Measurements from ENCODE around the gene RAD23A.

RAD23A gene

DNA sequence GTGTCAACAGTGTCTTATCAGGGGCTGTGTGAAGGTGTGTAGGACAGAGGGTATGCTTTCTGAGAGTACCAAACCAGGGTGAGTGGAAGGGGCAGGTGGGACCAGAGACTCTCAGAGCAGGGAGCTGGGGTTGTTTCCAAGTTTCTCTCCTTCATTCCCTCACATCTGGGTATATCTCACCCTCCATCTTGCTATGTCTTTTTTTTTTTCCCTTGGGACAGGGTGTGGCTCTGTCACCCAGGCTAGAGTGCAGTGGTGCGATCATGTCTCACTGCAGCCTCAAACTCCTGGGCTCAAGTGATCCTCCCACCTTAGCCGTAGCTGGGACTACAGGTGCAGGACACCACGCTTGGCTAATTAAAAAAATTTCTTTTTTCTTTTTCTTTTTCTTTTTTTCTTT is 34.3 kb downstream of the RAD23A start:
- DNase-seq (ENCODE audit: low read depth): no peak

DNA sequence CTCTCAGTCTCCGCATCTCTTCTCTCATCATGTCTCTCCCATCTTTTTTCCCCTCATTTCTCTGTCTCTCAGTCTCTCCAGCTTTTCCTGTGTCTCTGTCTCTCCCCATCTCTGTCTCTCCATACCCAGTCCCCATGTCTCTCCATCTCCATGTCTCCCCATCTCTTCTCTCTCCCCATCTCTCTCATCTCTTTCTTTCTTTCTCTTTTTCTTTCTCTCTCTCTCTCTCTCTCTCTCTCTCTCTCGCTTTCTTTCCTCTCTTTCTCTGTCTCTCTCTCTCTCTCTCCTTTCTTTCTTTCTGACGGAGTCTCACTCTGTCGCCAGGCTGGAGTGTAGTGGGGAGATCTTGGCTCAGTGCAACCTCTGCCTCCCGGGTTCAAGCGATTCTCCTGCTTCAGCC is 37.0 kb downstream of the RAD23A start:
- no peak overlapping the region for H3K4me3 ChIP-seq (ENCODE audit: low read depth, low read length)
- no peak for DNase-seq (ENCODE audit: low read depth)
- TF ChIP-seq MYC (IDR thresholded peaks at IDR 0.05; ENCODE audit: low read depth, low read length) (no peak), POLR2A (IDR thresholded peaks at IDR 0.05; ENCODE audit: extremely low read depth, insufficient read length) (no peak)
- TF ChIP-seq, protein P1, sequence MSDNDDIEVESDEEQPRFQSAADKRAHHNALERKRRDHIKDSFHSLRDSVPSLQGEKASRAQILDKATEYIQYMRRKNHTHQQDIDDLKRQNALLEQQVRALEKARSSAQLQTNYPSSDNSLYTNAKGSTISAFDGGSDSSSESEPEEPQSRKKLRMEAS (IDR thresholded peaks at IDR 0.05; ENCODE audit: low read depth, low read length): no peak
- TF ChIP-seq, protein P2, sequence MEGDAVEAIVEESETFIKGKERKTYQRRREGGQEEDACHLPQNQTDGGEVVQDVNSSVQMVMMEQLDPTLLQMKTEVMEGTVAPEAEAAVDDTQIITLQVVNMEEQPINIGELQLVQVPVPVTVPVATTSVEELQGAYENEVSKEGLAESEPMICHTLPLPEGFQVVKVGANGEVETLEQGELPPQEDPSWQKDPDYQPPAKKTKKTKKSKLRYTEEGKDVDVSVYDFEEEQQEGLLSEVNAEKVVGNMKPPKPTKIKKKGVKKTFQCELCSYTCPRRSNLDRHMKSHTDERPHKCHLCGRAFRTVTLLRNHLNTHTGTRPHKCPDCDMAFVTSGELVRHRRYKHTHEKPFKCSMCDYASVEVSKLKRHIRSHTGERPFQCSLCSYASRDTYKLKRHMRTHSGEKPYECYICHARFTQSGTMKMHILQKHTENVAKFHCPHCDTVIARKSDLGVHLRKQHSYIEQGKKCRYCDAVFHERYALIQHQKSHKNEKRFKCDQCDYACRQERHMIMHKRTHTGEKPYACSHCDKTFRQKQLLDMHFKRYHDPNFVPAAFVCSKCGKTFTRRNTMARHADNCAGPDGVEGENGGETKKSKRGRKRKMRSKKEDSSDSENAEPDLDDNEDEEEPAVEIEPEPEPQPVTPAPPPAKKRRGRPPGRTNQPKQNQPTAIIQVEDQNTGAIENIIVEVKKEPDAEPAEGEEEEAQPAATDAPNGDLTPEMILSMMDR (IDR thresholded peaks at IDR 0.05; ENCODE audit: low read depth, low read length): no peak

More for the DNA sequence above, 34.3 kb downstream of the RAD23A start:
- no peak overlapping the region for H3K4me3 ChIP-seq (ENCODE audit: low read depth, low read length)
- TF ChIP-seq, protein P2 (IDR thresholded peaks at IDR 0.05; ENCODE audit: low read depth, low read length): no peak

DNA sequence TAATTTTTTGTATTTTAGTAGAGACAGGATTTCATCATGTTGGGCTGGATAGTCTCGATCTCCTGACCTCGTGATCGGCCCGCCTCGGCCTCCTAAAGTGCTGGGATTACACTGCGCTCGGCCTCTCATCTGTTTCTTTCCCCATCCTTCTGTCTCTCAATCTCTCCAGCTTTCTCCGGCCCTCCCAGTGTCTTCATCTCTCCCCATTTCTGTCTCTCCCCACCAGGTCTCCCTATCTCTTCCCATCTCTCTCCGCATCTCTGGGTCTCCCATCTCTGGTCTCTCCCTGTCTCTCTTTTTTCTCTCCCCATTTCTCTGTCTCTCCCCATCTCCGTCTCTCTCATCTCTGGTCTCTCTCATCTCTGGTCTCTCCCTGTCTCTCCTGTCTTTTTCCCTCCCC is 37.4 kb downstream of the RAD23A start:
- DNase-seq (ENCODE audit: low read depth): no peak
- H3K4me3 ChIP-seq (ENCODE audit: low read depth, low read length): no peak overlapping the region
- TF ChIP-seq, protein P2 (IDR thresholded peaks at IDR 0.05; ENCODE audit: low read depth, low read length): no peak
- no peak for TF ChIP-seq POLR2A (IDR thresholded peaks at IDR 0.05; ENCODE audit: extremely low read depth, insufficient read length)
- TF ChIP-seq MYC (IDR thresholded peaks at IDR 0.05; ENCODE audit: low read depth, low read length): no peak
- TF ChIP-seq, protein P1 (IDR thresholded peaks at IDR 0.05; ENCODE audit: low read depth, low read length): no peak

DNA sequence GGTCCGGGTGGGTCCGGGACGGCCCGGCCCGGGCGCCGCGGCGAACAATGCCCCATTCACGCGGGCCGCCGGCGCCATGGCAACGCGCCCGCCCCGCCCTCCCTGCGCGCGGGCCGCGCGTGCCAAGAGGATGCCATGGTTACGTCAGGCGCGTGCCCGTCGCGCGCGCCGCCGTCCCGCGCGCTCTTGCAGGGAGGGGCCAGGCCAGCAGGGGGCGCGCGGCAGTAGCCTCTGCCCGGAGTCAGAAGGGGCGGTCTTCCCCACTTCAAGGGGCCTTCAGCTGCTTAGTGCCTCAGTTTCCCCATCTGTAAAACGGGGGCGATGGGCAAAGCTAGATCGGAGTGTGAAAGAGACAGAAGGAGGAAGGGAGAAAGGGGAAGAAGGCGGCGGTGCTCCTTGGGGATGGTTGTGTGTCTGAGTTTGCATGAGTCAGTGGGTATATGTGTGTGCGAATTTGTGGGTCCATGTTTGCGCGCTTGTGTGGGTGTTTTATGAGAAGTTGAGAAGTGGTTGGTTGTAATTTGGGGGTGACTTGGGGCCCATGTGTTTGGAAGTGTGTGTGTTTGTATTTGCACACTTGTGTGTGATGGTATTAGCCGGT is 38.0 kb downstream of the RAD23A start:
- no peak for TF ChIP-seq MYC (IDR thresholded peaks at IDR 0.05; ENCODE audit: low read depth, low read length)
- TF ChIP-seq, protein P1 (IDR thresholded peaks at IDR 0.05; ENCODE audit: low read depth, low read length): no peak
- TF ChIP-seq, protein P2 (IDR thresholded peaks at IDR 0.05; ENCODE audit: low read depth, low read length): peak; percentile 57
- H3K4me3 ChIP-seq (ENCODE audit: low read depth, low read length): no peak overlapping the region
- DNase-seq (ENCODE audit: low read depth): peak; percentile 66

DNA sequence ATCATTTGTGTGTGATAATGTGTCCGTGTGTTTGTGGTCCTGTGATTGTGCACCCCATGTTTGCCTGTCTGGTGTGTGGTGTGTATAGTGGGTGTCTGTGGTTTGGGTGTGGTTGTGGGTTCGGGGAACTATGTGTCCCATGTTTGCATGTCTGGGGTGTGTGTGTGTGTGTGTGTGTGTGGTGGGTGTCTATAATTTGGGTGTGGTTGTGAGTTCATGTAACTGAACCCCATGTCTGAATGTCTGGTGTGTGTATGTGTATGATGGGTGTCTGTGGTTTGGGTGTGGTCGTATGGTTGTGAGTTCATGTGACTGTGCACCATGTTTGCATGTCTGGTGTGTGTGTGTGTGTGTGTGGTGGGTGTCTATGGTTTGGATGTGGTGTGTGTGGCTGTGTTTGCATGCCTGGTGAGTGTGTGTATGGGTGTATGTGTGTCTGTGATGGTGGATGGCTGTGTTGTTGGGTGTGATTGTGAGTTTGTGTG is 38.5 kb downstream of the RAD23A start:
- TF ChIP-seq MYC (IDR thresholded peaks at IDR 0.05; ENCODE audit: low read depth, low read length): no peak
- TF ChIP-seq, protein P2 (IDR thresholded peaks at IDR 0.05; ENCODE audit: low read depth, low read length): no peak
- TF ChIP-seq, protein P1 (IDR thresholded peaks at IDR 0.05; ENCODE audit: low read depth, low read length): no peak
- TF ChIP-seq POLR2A (IDR thresholded peaks at IDR 0.05; ENCODE audit: extremely low read depth, insufficient read length): no peak
- DNase-seq (ENCODE audit: low read depth): no peak
- no peak overlapping the region for H3K4me3 ChIP-seq (ENCODE audit: low read depth, low read length)

DNA sequence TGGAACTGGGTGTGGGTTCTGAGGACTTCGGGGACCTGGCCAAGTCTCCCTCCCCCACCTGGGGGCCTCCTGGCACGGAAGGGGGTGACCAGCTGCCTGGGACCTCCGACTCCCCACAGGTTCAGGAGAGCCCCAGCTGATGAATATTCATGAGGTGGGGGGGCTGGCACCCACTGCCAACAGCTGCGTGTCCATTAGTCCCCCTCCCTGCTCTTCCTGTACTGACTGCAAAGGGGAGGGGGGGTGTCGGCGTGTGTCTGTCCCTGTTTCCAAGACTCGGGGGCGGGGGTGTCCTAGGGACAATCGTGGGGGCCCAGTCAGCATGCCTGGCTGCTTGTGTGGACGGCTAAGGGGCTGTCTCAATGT is 39.0 kb downstream of the RAD23A start:
- no peak for DNase-seq (ENCODE audit: low read depth)
- no peak for TF ChIP-seq MYC (IDR thresholded peaks at IDR 0.05; ENCODE audit: low read depth, low read length)
- TF ChIP-seq, protein P2 (IDR thresholded peaks at IDR 0.05; ENCODE audit: low read depth, low read length): no peak
- no peak for TF ChIP-seq POLR2A (IDR thresholded peaks at IDR 0.05; ENCODE audit: extremely low read depth, insufficient read length)
- TF ChIP-seq, protein P1 (IDR thresholded peaks at IDR 0.05; ENCODE audit: low read depth, low read length): no peak
- H3K4me3 ChIP-seq (ENCODE audit: low read depth, low read length): no peak overlapping the region
